ENCODE results near the gene RNF103. TPM values are rescaled to one million over a fixed set of nuclear protein-coding genes. Genes with fewer than 3 reads are reported as not detected.

Gene RNF103
- total and polyA plus RNA-seq, 8 donors, result 7.8 to 132 (median 28.6) TPM

GRCh38 chr2:86648681-86649080, 25.0 kb upstream of the RNF103 start:
- H3K36me3 ChIP-seq, result no peaks in the 10 kb centered on the region
- intact Hi-C loops (cut with DNase I; ENCODE audit: low total_unique reads), result no loop called here
- WGBS, 5 donors, result 58 to 69% (median 62%) methylated on average over 2 of the region's 2 CpGs
- H3K27me3 ChIP-seq, result no peaks in the 10 kb centered on the region
- no peak overlapping the region for H3K4me3 ChIP-seq
- no peaks in the 10 kb centered on the region for H3K4me1 ChIP-seq
- peak overlapping the region; percentile 38 to 69 (median 43) for H3K27ac ChIP-seq
- H3K9me3 ChIP-seq, result peaks cover 0 to 16% (median 7%) of the 10 kb centered on the region in 4 donors
- TF ChIP-seq EP300 (IDR thresholded peaks at IDR 0.05), result no peak
- no peak for TF ChIP-seq CTCF (IDR thresholded peaks at IDR 0.05)
- no peak for TF ChIP-seq POLR2AphosphoS5 (IDR thresholded peaks at IDR 0.05)
- no peak for TF ChIP-seq POLR2A (IDR thresholded peaks at IDR 0.05)
- DNase-seq, result no peak

- Histone ChIP-seq H3K27me3 (no peaks in the 10 kb centered on the region), H3K9me3 (peaks cover 0 to 16% (median 7%) of the 10 kb centered on the region in 4 donors), H3K36me3 (no peaks in the 10 kb centered on the region), H3K4me1 (no peaks in the 10 kb centered on the region), H3K27ac (no peak overlapping the region), H3K4me3 (no peak overlapping the region)
- intact Hi-C loops (cut with DNase I; ENCODE audit: low total_unique reads), result no loop called here
- no peak for DNase-seq
- WGBS, 5 donors, result 80 to 90% (median 86%) methylated on average over 1 of the region's 1 CpG
- no peak for TF ChIP-seq POLR2A (IDR thresholded peaks at IDR 0.05)
- no peak for TF ChIP-seq EP300 (IDR thresholded peaks at IDR 0.05)
- TF ChIP-seq CTCF (IDR thresholded peaks at IDR 0.05), result no peak
- no peak for TF ChIP-seq POLR2AphosphoS5 (IDR thresholded peaks at IDR 0.05)
Observed at GRCh38 chr2:86646865-86647264, 23.2 kb upstream of the RNF103 start.

GRCh38 chr2:86646329-86646728, 22.7 kb upstream of the RNF103 start:
- H3K4me3 ChIP-seq, result no peak overlapping the region
- H3K36me3 ChIP-seq, result no peaks in the 10 kb centered on the region
- peaks cover 0 to 16% (median 7%) of the 10 kb centered on the region in 4 donors for H3K9me3 ChIP-seq
- intact Hi-C loops (cut with DNase I; ENCODE audit: low total_unique reads), result no loop called here
- H3K4me1 ChIP-seq, result no peaks in the 10 kb centered on the region
- WGBS, 5 donors, result 54 to 79% (median 74%) methylated on average over 4 of the region's 4 CpGs
- TF ChIP-seq POLR2A (IDR thresholded peaks at IDR 0.05), result no peak
- no peaks in the 10 kb centered on the region for H3K27me3 ChIP-seq
- no peak for DNase-seq
- no peak overlapping the region for H3K27ac ChIP-seq

GRCh38 chr2:86645752-86646151, 22.1 kb upstream of the RNF103 start:
- TF ChIP-seq POLR2AphosphoS5 (IDR thresholded peaks at IDR 0.05) (no peak), EP300 (IDR thresholded peaks at IDR 0.05) (no peak), CTCF (IDR thresholded peaks at IDR 0.05) (no peak), POLR2A (IDR thresholded peaks at IDR 0.05) (no peak)
- no peak overlapping the region for H3K27ac ChIP-seq
- no peaks in the 10 kb centered on the region for H3K36me3 ChIP-seq
- no peak overlapping the region for H3K4me3 ChIP-seq
- 68 to 80% (median 78%) methylated on average over 4 of the region's 4 CpGs for WGBS, 5 donors
- intact Hi-C loops (cut with DNase I; ENCODE audit: low total_unique reads), result no loop called here
- peaks cover 0 to 13% (median 6%) of the 10 kb centered on the region in 4 donors for H3K9me3 ChIP-seq
- no peaks in the 10 kb centered on the region for H3K4me1 ChIP-seq
- DNase-seq, result no peak
- H3K27me3 ChIP-seq, result no peaks in the 10 kb centered on the region

GRCh38 chr2:86638712-86639111, 15.0 kb upstream of the RNF103 start:
- no peaks in the 10 kb centered on the region for H3K27me3 ChIP-seq
- WGBS, 5 donors, result 68 to 79% (median 74%) methylated on average over 1 of the region's 1 CpG

More at GRCh38 chr2:86638712-86639111, 15.0 kb upstream of the RNF103 start:
- H3K4me3 ChIP-seq, result no peak overlapping the region
- no peak for TF ChIP-seq EP300 (IDR thresholded peaks at IDR 0.05)
- TF ChIP-seq CTCF (IDR thresholded peaks at IDR 0.05), result no peak
- TF ChIP-seq POLR2A (IDR thresholded peaks at IDR 0.05), result no peak
- TF ChIP-seq POLR2AphosphoS5 (IDR thresholded peaks at IDR 0.05), result no peak
- no peak overlapping the region for H3K27ac ChIP-seq
- no peak for DNase-seq
- H3K9me3 ChIP-seq, result peaks cover 0 to 9% (median 0%) of the 10 kb centered on the region in 4 donors
- intact Hi-C loops (cut with DNase I; ENCODE audit: low total_unique reads), result no loop called here
- H3K36me3 ChIP-seq, result no peaks in the 10 kb centered on the region
- H3K4me1 ChIP-seq, result peaks cover 0 to 4% (median 2%) of the 10 kb centered on the region in 4 donors

Data from stomach (tissue), 9 donors.